Epidermal melanocyte (primary cell): ENCODE measurements around the gene CCDC88C.

ENCODE experiments used
- DNase-seq: peaks from one replicate; pipeline ENCODE4 v3.0.0; 2011; ENCODE audit warnings: low spot score; ENCODE audit not compliant: insufficient read length

The CCDC88C gene

GRCh38 chr14:91310606-91311283, 106.9 kb downstream of the CCDC88C start:
- no peak for DNase-seq

DNA sequence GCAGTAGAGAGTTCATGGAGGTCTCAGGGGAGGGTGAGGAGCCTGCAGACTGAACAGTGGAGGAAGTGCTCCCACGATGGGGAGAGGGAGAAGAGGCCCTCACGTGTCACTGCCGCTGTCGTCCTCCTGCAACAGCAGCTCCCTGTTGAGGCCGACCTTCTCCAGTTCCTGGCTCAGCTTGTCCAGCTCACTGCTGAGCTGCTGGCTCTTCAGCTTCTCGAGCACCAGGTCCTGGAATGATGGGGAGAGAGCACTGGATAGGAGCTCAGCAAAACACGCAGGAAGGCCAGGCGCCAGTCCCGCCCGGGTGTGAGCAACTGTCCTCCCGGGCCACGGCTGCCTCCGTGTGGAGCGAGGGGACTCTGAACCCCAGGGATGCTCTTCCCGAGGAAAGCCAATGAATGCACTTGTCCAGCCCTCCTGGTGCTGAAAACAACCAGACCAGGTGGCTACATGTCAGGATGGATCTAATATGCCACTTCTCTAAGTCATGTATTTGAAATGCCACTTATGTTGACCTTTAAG, 107.8 kb downstream of the CCDC88C start:
- DNase-seq = no peak

DNA sequence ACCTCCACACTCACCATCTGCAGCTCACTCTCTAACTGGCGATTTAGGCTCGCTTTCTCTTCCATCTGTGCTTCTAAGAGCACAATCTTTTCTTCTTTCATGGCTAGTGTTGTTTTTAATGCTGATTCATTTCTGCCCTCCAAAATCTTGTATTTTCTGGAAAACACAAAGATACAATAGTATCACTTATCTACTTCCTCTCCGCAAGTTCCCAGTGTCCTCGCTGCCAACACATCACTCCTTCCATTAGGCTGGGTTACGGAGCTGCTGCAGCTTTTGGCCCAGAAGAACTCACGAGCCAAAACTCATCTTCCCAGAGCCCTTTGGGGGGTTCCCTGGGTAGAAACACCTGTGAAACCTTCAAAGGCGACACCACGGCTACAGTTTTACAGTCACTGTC, 109.3 kb downstream of the CCDC88C start:
- DNase-seq = no peak

- no peak for DNase-seq
Measured at GRCh38 chr14:91307652-91308051, 110.0 kb downstream of the CCDC88C start.

- DNase-seq = no peak
Measured at GRCh38 chr14:91307046-91307445, 110.6 kb downstream of the CCDC88C start.

- DNase-seq = no peak
Measured at GRCh38 chr14:91306547-91306946, 111.1 kb downstream of the CCDC88C start.

DNA sequence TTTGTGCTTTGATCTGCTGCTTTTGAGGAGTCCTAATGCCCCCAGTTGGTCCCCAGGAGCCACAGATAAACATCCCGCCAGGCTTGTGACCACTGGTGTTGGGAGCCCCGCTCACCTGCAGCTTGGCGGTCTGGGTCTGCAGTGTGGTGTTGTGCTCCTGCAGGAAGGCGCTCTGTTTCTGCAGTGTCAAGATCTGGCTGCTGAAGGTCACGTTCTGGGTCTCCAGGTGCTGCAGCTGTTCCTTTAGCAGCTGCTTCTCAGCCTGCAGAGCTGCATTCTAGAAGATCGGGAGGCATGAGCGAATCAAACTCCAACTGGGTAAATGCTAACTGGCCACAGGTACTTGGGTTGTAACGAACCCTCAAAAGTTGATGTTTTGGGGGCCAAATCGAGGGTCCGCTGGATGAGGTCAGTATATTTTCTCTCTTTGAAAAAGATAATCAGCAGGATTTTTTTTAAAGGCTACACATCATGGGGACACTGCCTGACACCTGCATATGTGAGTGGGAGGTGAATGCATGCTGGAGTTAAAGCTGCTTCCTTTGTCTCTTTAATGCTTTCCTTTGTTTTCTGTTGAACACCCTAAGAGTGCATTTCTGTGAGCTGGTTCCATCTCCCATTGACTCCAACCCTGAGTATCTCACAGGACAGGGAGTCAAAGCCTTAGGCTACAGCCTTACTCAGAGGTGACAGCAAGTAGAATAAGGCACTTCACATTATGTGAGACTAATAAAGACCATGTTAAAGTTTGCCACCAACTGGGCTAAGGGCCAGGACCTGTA, 111.8 kb downstream of the CCDC88C start:
- no peak for DNase-seq

GRCh38 chr14:91303924-91304229, 113.7 kb downstream of the CCDC88C start:
- DNase-seq = no peak

DNA sequence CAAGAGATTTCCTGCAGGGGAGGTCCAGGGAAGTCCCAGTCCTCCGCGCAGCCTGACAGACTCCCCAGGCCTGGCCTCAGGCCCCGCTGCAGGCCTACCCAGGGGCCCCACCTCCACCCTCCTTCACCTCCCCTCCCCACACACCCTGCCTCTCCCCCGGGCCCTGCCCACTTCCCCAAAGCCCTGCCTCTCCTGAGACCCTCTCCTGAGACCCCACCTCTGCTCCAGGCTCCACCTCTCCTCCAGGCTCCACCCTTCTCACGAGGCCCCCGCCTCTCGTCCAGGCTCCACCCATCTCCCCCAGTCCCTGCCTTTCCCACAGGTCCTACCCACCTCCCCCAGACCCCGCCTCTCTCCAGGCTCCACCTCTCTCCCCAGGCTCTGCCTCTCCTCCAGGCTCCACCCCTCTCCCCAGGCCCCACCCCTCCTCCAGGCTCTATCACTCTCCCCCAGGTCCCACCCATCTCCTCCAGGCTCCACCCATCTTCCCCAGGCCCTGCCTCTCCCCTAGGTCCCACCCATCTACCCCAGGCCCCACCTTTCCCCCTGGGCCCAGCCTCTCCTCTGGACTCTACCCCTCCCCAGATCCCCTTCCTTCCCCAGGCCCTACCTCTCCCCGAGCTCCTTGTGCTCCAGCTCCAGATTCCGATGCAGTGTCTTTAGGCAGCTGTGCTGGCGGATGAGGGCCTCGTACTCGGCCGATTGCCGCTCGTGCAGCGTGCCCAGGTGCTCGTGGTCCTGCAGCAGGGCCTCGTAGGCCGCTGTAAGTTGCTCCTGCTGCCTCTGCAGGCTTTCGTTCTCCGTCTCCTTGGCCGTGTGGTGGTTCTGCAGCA, 114.3 kb downstream of the CCDC88C start:
- no peak for DNase-seq

GRCh38 chr14:91302391-91302790, 115.2 kb downstream of the CCDC88C start:
- DNase-seq = no peak

- DNase-seq = no peak
Measured at GRCh38 chr14:91300957-91301356, 116.7 kb downstream of the CCDC88C start.

DNA sequence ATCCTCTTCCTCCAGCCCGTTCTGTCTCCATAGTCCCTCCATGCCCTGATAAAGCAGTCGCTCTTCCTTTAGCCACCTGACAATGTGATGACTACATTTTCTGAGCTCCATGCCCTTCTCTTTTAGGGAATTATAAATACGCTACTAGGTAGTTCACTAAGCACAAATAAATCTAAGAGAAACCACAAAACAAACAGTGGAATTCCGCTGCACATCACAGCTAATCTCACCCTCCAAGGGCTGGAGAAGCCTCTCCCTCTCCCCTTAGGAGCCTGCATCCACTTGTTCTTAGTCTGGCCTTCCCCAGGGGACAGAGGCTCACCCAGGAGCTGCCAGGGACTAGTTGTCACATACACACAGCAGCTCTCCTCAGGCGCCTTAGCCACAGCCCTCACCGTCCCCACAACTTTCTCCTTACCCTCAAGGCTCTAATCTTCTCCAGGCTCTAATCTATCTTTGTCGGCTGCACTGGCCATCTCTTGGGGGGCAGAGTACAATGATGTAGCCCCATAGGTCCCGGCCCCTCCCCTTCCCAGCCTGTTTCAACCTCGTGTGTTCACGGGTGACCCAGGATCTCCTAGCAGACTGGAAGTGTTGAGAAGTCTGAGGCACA, 117.2 kb downstream of the CCDC88C start:
- DNase-seq = no peak

- DNase-seq = no peak
Measured at GRCh38 chr14:91299121-91300115, 118.2 kb downstream of the CCDC88C start.

- no peak for DNase-seq
Measured at GRCh38 chr14:91298576-91298975, 119.0 kb downstream of the CCDC88C start.

DNA sequence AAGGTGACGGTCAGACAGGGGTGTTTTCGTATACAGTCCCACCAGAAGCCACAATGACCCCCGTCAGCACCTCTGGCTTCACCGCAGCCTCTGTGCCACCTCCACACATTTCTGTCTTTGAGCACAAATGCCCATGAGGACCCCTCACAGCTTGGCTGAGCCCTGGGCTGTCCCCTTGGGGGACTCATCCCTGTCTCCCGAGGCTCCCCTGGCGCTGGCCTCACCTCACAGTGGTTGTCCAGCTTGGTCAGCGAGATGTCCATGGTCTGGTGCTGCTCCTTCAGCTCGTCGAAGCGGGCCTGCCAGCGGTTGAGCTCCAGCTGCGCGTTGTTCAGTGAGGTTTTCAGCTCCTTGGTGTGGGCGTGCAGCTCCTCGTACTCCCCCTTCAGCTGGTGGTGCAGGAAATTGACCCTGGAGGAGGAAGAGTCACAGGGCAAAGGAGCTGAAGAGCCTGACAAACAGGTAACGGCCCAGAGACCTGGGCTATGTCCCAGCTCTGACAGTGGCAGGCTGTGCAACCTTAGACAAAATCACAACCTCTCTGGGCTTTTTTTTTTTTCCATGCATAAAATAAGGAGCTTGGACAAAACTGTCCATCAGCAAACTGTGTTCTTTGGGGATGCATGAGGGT, 120.4 kb downstream of the CCDC88C start:
- no peak for DNase-seq

- DNase-seq = no peak
Measured at GRCh38 chr14:91295851-91296796, 121.5 kb downstream of the CCDC88C start.

- DNase-seq = no peak
Measured at GRCh38 chr14:91295276-91295845, 122.3 kb downstream of the CCDC88C start.

DNA sequence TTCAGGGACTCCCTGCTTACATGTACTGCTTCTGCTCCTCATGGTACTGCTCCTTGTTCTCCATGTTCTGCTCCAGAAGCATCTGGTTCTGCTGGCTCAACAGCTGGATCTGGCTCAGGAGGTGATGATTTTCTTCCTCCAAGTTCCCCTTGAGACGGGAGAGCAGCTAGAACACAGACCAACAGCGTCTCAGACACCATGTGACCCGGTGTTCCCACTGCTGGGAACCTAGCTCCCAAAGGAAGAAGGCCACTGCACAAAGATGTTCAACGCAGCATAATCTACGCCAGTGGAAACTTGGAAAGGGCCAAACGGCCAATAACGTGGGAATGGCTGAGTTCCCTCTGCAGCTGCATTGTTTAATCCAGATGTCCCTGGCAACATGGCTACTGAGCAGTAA, 123.5 kb downstream of the CCDC88C start:
- no peak for DNase-seq
